ENCODE data around the gene ELF5. TPM values are rescaled to one million over a fixed set of nuclear protein-coding genes. Genes with fewer than 3 reads are reported as not detected.

Gene ELF5
- total and polyA plus RNA-seq, 4 donors: 0.06 to 0.37 (median 0.08) TPM; not detected in 1

- H3K9ac ChIP-seq (ENCODE audit: low read depth in 1 of 2, low read length in 2 of 2): no peak overlapping the region
- H3K4me3 ChIP-seq (ENCODE audit: low read depth in 1 of 3, low read length in 3 of 3): no peak overlapping the region
- H3K9me3 ChIP-seq (ENCODE audit: control insufficient read depth in 4 of 4, low read length in 3 of 4): no peaks in the 10 kb centered on the region
- peaks cover 20 to 75% (median 69%) of the 10 kb centered on the region in 4 donors for H3K4me1 ChIP-seq (ENCODE audit: control insufficient read depth in 4 of 4, insufficient read depth in 4 of 4, low read length in 3 of 4)
- H3K36me3 ChIP-seq (ENCODE audit: control insufficient read depth in 4 of 4, insufficient read depth in 3 of 4, low read depth in 1 of 4, low read length in 3 of 4): peaks cover 15 to 61% (median 54%) of the 10 kb centered on the region in 4 donors
- TF ChIP-seq TAF1 (conservative IDR thresholded peaks at IDR 0.05): no peak
- DNase-seq (ENCODE audit: low spot score): no peak
- no peak overlapping the region for H3K27ac ChIP-seq (ENCODE audit: low read depth in 1 of 2, low read length in 2 of 2)
- WGBS: 79% methylated on average over 14 of the region's 14 CpGs
- H3K27me3 ChIP-seq (ENCODE audit: control insufficient read depth in 4 of 4, insufficient read depth in 4 of 4, low read length in 3 of 4): no peaks in the 10 kb centered on the region
Measured at GRCh38 chr11:34461215-34461614, 52.4 kb downstream of the ELF5 start.

GRCh38 chr11:34460278-34460677, 53.3 kb downstream of the ELF5 start:
- Histone ChIP-seq H3K4me1 (ENCODE audit: control insufficient read depth in 4 of 4, insufficient read depth in 4 of 4, low read length in 3 of 4) (peaks cover 20 to 77% (median 73%) of the 10 kb centered on the region in 4 donors), H3K4me3 (ENCODE audit: low read depth in 1 of 3, low read length in 3 of 3) (no peak overlapping the region), H3K9ac (ENCODE audit: low read depth in 1 of 2, low read length in 2 of 2) (no peak overlapping the region), H3K36me3 (ENCODE audit: control insufficient read depth in 4 of 4, insufficient read depth in 3 of 4, low read depth in 1 of 4, low read length in 3 of 4) (peaks cover 14 to 62% (median 46%) of the 10 kb centered on the region in 4 donors), H3K27ac (ENCODE audit: low read depth in 1 of 2, low read length in 2 of 2) (peak overlapping the region in 1 of 2 donors; percentile 65), H3K27me3 (ENCODE audit: control insufficient read depth in 4 of 4, insufficient read depth in 4 of 4, low read length in 3 of 4) (no peaks in the 10 kb centered on the region), H3K9me3 (ENCODE audit: control insufficient read depth in 4 of 4, low read length in 3 of 4) (no peaks in the 10 kb centered on the region)
- no peak for DNase-seq (ENCODE audit: low spot score)
- TF ChIP-seq NR2F2 (IDR thresholded peaks at IDR 0.05): no peak
- no peak for TF ChIP-seq HNF4G (IDR thresholded peaks at IDR 0.05)
- no peak for TF ChIP-seq FOXA2 (IDR thresholded peaks at IDR 0.05)
- TF ChIP-seq ZBTB33 (IDR thresholded peaks at IDR 0.05): no peak
- TF ChIP-seq EGR1 (IDR thresholded peaks at IDR 0.05; ENCODE audit: low read depth in 2 of 2): no peak
- no peak for TF ChIP-seq REST (IDR thresholded peaks at IDR 0.05)
- no peak for TF ChIP-seq YY1 (IDR thresholded peaks at IDR 0.05)
- TF ChIP-seq RXRA (IDR thresholded peaks at IDR 0.05): no peak
- no peak for TF ChIP-seq CTCF (IDR thresholded peaks at IDR 0.05; ENCODE audit: low read depth, low read length, missing input control)
- TF ChIP-seq SP1 (IDR thresholded peaks at IDR 0.05): no peak
- no peak for TF ChIP-seq TAF1 (conservative IDR thresholded peaks at IDR 0.05)
- TF ChIP-seq, protein P1, sequence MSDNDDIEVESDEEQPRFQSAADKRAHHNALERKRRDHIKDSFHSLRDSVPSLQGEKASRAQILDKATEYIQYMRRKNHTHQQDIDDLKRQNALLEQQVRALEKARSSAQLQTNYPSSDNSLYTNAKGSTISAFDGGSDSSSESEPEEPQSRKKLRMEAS (IDR thresholded peaks at IDR 0.05): no peak
- TF ChIP-seq RAD21 (IDR thresholded peaks at IDR 0.05): no peak
- no peak for TF ChIP-seq JUND (IDR thresholded peaks at IDR 0.05)
- TF ChIP-seq, protein P2, sequence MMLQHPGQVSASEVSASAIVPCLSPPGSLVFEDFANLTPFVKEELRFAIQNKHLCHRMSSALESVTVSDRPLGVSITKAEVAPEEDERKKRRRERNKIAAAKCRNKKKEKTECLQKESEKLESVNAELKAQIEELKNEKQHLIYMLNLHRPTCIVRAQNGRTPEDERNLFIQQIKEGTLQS (IDR thresholded peaks at IDR 0.05): no peak
- TF ChIP-seq GABPA (IDR thresholded peaks at IDR 0.05 in 1 of 2, conservative IDR thresholded peaks at IDR 0.05 in 1 of 2): no peak
- WGBS: 72% methylated on average over 4 of the region's 4 CpGs
